ENCODE data around the gene GSTM2. TPM values are rescaled to one million over a fixed set of nuclear protein-coding genes. Genes with fewer than 3 reads are reported as not detected.

The GSTM2 gene
- total and polyA plus RNA-seq, 8 donors, result 10.4 to 193 (median 32.9) TPM

GRCh38 chr1:109718495-109718894, 50.6 kb downstream of the GSTM2 start:
- no peaks in the 10 kb centered on the region for H3K4me1 ChIP-seq
- peak in 1 of 4 donors; percentile 9 for TF ChIP-seq CTCF (IDR thresholded peaks at IDR 0.05)
- intact Hi-C loops (cut with DNase I), result no loop called here
- no peaks in the 10 kb centered on the region for H3K27me3 ChIP-seq
- H3K36me3 ChIP-seq, result no peaks in the 10 kb centered on the region
- ATAC-seq (peak; percentile 73 to 98 (median 88)), DNase-seq (no peak), FAIRE-seq (no peak)
- H3K27ac ChIP-seq, result no peak overlapping the region
- no peak overlapping the region for H3K4me3 ChIP-seq
- 29 to 33% methylated on average over 2 of the region's 2 CpGs for WGBS, 2 donors
- H3K9me3 ChIP-seq, result no peaks in the 10 kb centered on the region

- H3K4me3 ChIP-seq, result no peak overlapping the region
- no peak overlapping the region for H3K27ac ChIP-seq
- DNase-seq, result no peak
- no peaks in the 10 kb centered on the region for H3K36me3 ChIP-seq
- intact Hi-C loops (cut with DNase I), result no loop called here
- ATAC-seq, result no peak
- 72 to 74% methylated on average over 5 of the region's 5 CpGs for WGBS, 2 donors
- TF ChIP-seq CTCF (IDR thresholded peaks at IDR 0.05), result no peak
- no peaks in the 10 kb centered on the region for H3K27me3 ChIP-seq
- H3K9me3 ChIP-seq, result no peaks in the 10 kb centered on the region
- FAIRE-seq, result no peak
- H3K4me1 ChIP-seq, result peaks cover 0 to 4% (median 0%) of the 10 kb centered on the region in 3 donors
Observed at GRCh38 chr1:109719337-109719837, 51.5 kb downstream of the GSTM2 start.

- TF ChIP-seq CTCF (IDR thresholded peaks at IDR 0.05), result no peak
- DNase-seq, result no peak
- no peak for ATAC-seq
- H3K27me3 ChIP-seq, result no peaks in the 10 kb centered on the region
- H3K4me3 ChIP-seq, result no peak overlapping the region
- no peak overlapping the region for H3K27ac ChIP-seq
- FAIRE-seq, result no peak
- H3K4me1 ChIP-seq, result peaks cover 0 to 9% (median 0%) of the 10 kb centered on the region in 3 donors
- no peaks in the 10 kb centered on the region for H3K36me3 ChIP-seq
- WGBS, 2 donors, result 84 to 90% methylated on average over 5 of the region's 5 CpGs
- no peaks in the 10 kb centered on the region for H3K9me3 ChIP-seq
- intact Hi-C loops (cut with DNase I), result no loop called here
Observed at GRCh38 chr1:109721042-109721441, 53.2 kb downstream of the GSTM2 start.

- intact Hi-C loops (cut with DNase I), result no loop called here
- DNase-seq (no peak), ATAC-seq (no peak), FAIRE-seq (no peak)
- no peaks in the 10 kb centered on the region for H3K9me3 ChIP-seq
- H3K36me3 ChIP-seq, result no peaks in the 10 kb centered on the region
- H3K4me1 ChIP-seq, result peaks cover 0 to 12% (median 0%) of the 10 kb centered on the region in 3 donors
- no peak for TF ChIP-seq CTCF (IDR thresholded peaks at IDR 0.05)
- WGBS, 2 donors, result 98 to 100% methylated on average over 1 of the region's 1 CpG
- no peak overlapping the region for H3K27ac ChIP-seq
- H3K4me3 ChIP-seq, result no peak overlapping the region
- H3K27me3 ChIP-seq, result no peaks in the 10 kb centered on the region
Observed at GRCh38 chr1:109721971-109722370, 54.1 kb downstream of the GSTM2 start.

- Histone ChIP-seq H3K36me3 (no peaks in the 10 kb centered on the region), H3K27me3 (no peaks in the 10 kb centered on the region), H3K27ac (no peak overlapping the region), H3K9me3 (no peaks in the 10 kb centered on the region), H3K4me1 (peaks cover 0 to 12% (median 0%) of the 10 kb centered on the region in 3 donors), H3K4me3 (no peak overlapping the region)
- ATAC-seq, result no peak
- intact Hi-C loops (cut with DNase I), result no loop called here
- no peak for FAIRE-seq
- no peak for DNase-seq
- 76 to 87% methylated on average over 7 of the region's 7 CpGs for WGBS, 2 donors
- TF ChIP-seq CTCF (IDR thresholded peaks at IDR 0.05), result no peak
Observed at GRCh38 chr1:109722908-109723691, 55.2 kb downstream of the GSTM2 start.
